ENCODE results near the gene RBMS3. TPM values are rescaled to one million over a fixed set of nuclear protein-coding genes. Genes with fewer than 3 reads are reported as not detected.

RBMS3 gene
- total RNA-seq, 1 donor from 2014 or later = 33.0 TPM

GRCh38 chr3:29554566-29554965 is 273.7 kb downstream of the RBMS3 start:
- peaks cover 3% of the 10 kb centered on the region for H3K36me3 ChIP-seq (ENCODE audit: insufficient read depth, low read length)
- H3K27me3 Mint-ChIP-seq (ENCODE audit: low read depth, unreplicated experiment) = no peaks in the 10 kb centered on the region
- H3K27ac Mint-ChIP-seq (ENCODE audit: unreplicated experiment) = no peak overlapping the region
- H3K79me2 ChIP-seq (ENCODE audit: insufficient read depth, low read length) = no peaks in the 10 kb centered on the region
- H3K9ac ChIP-seq (ENCODE audit: low read length) = no peak overlapping the region
- DNase-seq (ENCODE audit: low read depth) = no peak
- no peak overlapping the region for H2AFZ ChIP-seq (ENCODE audit: low read depth, low read length)
- H3K4me1 Mint-ChIP-seq (ENCODE audit: low read depth, unreplicated experiment) = peaks cover 11% of the 10 kb centered on the region
- H3K9me3 ChIP-seq (ENCODE audit: insufficient read depth, low read depth, low read length) = no peaks in the 10 kb centered on the region
- no peak overlapping the region for H3K27ac ChIP-seq (ENCODE audit: low read depth, low read length)
- no peaks in the 10 kb centered on the region for H4K20me1 ChIP-seq (ENCODE audit: insufficient read depth, low read length)
- H3K27me3 ChIP-seq (ENCODE audit: insufficient read depth, low read length) = no peaks in the 10 kb centered on the region
- no peak overlapping the region for H3K4me2 ChIP-seq (ENCODE audit: low read length)
- H3K4me1 ChIP-seq (ENCODE audit: insufficient read depth, low read length) = no peaks in the 10 kb centered on the region
- FAIRE-seq = no peak
- peaks cover 2% of the 10 kb centered on the region for H3K9me3 Mint-ChIP-seq (ENCODE audit: unreplicated experiment)
- no peaks in the 10 kb centered on the region for H3K36me3 Mint-ChIP-seq (ENCODE audit: low read depth, unreplicated experiment)
- H3K4me3 Mint-ChIP-seq (ENCODE audit: unreplicated experiment) = no peak overlapping the region
- no peak for TF ChIP-seq EZH2 (IDR thresholded peaks at IDR 0.05; ENCODE audit: insufficient read depth, low read length)
- TF ChIP-seq CTCF (IDR thresholded peaks at IDR 0.05; ENCODE audit: insufficient read depth, low read depth, low read length) = no peak
- no peak overlapping the region for H3K4me3 ChIP-seq (ENCODE audit: insufficient read depth, low read depth, low read length)

- Histone ChIP-seq H3K36me3 (ENCODE audit: insufficient read depth, low read length) (peaks cover 3% of the 10 kb centered on the region), H3K4me2 (ENCODE audit: low read length) (no peak overlapping the region), H2AFZ (ENCODE audit: low read depth, low read length) (no peak overlapping the region)
Measured at GRCh38 chr3:29555590-29555989, 274.7 kb downstream of the RBMS3 start.

More at GRCh38 chr3:29555590-29555989, 274.7 kb downstream of the RBMS3 start:
- no peaks in the 10 kb centered on the region for H3K9me3 ChIP-seq (ENCODE audit: insufficient read depth, low read depth, low read length)
- H3K9ac ChIP-seq (ENCODE audit: low read length) = no peak overlapping the region
- Mint-ChIP-seq H3K4me1 (ENCODE audit: low read depth, unreplicated experiment) (peaks cover 11% of the 10 kb centered on the region), H3K27me3 (ENCODE audit: low read depth, unreplicated experiment) (no peaks in the 10 kb centered on the region), H3K36me3 (ENCODE audit: low read depth, unreplicated experiment) (no peaks in the 10 kb centered on the region), H3K9me3 (ENCODE audit: unreplicated experiment) (peaks cover 2% of the 10 kb centered on the region), H3K4me3 (ENCODE audit: unreplicated experiment) (no peak overlapping the region), H3K27ac (ENCODE audit: unreplicated experiment) (no peak overlapping the region)
- H3K4me3 ChIP-seq (ENCODE audit: insufficient read depth, low read depth, low read length) = no peak overlapping the region
- peak; percentile 26 for DNase-seq (ENCODE audit: low read depth)
- no peaks in the 10 kb centered on the region for H3K79me2 ChIP-seq (ENCODE audit: insufficient read depth, low read length)
- no peak overlapping the region for H3K27ac ChIP-seq (ENCODE audit: low read depth, low read length)
- no peaks in the 10 kb centered on the region for H4K20me1 ChIP-seq (ENCODE audit: insufficient read depth, low read length)
- H3K27me3 ChIP-seq (ENCODE audit: insufficient read depth, low read length) = no peaks in the 10 kb centered on the region
- peak; percentile 60 for FAIRE-seq
- no peak for TF ChIP-seq EZH2 (IDR thresholded peaks at IDR 0.05; ENCODE audit: insufficient read depth, low read length)
- no peak for TF ChIP-seq CTCF (IDR thresholded peaks at IDR 0.05; ENCODE audit: insufficient read depth, low read depth, low read length)
- H3K4me1 ChIP-seq (ENCODE audit: insufficient read depth, low read length) = no peaks in the 10 kb centered on the region
